Brain pericyte (primary cell): ENCODE results near the gene SEBOX.

Experiments used
- DNase-seq: peaks from one replicate; pipeline ENCODE4 v3.0.0-alpha.2; 2012; ENCODE audit warnings: low read depth, low spot score

Gene SEBOX

DNA sequence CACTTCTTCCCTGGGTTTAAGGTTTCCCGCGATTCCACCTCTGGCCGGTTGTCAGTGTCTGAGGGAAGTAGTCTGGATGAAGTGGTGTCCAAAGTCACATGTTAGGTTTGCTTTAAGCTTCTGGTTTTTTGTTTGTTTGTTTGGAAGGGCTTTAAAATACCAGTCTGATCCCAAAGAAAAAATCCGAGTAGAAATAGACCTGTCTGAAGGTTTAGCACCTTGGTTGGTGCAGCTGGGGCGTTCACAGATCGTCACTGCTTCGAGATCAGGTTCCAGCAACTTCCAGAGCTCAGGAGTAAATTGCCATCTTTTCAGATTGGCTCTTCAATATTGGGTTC lies 45.4 kb downstream of the SEBOX start:
- DNase-seq = no peak

DNA sequence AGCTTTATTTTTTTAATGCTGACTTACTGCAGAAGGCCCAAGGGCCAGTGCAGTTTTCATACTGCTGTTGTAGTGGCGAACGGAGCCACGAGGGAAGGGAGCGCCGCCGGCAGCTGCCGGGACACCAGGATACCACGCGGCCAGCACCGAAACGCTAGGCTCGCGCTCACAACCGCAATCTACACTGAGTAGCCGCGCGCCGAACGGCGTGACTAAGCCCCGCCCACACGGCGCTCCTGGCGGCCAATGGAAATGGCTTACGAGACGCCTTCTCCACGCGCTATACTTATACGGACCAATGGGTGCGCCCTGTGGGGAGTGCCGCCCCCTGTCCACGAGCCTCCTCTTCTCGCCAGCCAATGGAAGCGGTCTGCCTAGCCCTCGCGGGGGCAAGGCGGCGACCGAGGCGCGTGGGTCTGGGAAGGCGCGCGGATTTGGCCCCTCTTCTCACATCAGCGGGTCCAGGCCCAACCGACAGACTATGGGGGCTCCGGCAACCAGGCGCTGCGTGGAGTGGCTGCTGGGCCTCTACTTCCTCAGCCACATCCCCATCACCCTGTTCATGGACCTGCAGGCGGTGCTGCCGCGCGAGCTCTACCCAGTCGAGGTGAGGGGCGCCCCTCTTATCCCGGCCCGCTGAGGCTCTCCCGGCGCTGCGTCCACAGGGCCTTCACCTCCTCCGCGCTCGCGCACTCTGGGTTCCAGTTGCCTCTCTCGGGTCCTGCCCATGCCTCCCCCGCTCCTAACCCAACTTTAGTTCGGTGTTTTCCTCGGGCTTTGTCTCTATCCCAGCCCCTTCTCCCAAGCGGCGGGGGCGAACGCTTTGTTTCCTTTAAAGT lies 46.0 kb downstream of the SEBOX start, which contains the start of gene TMEM97:
Gene TMEM97 (plus strand): TSS at position 442 of the 839 bp plus-strand sequence. CDS start 40 bp downstream, at position 482.
- DNase-seq = peak; percentile 92

DNA sequence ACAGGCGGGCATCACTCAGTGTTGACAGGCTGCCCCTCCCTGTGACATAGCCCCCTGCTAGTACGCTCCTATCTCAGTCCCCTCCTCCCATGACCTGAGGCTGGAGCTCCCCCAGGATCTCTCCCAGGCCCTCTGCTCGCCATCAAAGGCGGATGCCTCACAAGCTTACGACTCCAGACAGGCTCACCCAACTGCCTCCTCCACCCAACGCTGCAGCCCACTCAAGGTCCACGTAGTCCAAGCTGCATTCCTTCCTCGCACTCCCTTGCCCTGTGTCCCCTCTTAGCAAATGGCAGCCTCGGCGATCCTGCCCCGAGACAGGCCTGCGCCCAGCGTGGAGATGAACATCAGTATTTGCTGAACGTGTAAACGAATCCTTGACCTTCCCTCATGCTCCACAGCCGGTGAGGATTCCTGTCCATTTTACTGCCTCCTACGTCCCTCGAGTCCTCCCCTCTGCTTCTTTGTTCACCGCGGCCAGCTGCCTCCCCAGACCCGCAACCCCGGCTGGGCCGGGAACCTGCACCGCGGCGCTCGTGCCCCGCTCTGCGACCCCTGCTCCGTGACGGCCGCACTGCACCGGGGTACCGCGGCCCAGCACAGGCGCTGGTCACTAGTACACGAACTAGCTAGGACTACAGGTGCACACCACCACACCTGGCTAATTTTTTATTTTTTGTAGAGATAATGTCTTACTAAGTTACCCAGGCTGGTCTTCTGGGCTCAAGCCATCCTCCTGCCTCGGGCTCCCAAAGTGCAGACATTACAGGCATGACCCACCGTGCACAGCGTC lies 46.8 kb downstream of the SEBOX start:
- DNase-seq = no peak

DNA sequence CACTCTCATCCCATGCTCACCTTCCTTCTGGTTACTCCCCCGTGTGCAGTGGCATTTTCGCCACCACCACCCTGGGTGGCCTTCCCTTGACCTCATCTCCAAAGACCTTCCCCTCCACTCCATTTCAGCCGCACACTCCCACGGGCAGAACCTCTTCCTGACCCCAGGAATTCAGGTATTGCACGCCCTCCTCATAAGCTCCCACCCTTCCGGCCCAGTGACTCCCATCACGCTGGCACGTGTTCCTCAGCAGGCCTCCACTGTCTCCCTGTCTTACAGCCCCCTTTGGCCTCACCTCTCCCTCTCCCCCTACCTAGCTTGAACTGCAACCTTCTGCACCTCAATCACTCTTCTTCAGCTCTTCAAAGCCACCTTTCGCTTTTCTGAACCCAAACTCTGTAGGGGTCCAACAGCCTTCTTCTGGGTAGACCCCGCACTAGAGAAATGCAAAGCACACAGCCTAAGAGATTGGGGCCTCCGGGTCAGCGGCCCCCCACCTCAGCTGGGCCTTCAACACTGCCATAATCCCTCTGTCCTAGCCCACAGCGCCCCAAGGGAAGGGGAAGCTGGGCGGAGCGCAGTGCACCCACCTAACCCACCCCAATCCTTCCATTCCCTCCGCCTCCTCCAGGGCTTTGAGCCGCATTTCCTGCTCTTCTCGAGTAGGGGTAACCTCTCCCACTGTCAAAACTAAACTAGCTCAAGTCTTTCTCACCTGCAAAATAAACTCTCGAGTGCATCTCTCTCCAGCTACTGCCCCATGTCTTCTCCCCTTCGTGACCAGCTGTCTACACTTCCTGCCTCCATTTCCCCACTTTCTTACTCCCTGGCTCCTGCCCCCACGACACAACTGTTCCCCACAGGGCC lies 47.7 kb downstream of the SEBOX start:
- DNase-seq = no peak

DNA sequence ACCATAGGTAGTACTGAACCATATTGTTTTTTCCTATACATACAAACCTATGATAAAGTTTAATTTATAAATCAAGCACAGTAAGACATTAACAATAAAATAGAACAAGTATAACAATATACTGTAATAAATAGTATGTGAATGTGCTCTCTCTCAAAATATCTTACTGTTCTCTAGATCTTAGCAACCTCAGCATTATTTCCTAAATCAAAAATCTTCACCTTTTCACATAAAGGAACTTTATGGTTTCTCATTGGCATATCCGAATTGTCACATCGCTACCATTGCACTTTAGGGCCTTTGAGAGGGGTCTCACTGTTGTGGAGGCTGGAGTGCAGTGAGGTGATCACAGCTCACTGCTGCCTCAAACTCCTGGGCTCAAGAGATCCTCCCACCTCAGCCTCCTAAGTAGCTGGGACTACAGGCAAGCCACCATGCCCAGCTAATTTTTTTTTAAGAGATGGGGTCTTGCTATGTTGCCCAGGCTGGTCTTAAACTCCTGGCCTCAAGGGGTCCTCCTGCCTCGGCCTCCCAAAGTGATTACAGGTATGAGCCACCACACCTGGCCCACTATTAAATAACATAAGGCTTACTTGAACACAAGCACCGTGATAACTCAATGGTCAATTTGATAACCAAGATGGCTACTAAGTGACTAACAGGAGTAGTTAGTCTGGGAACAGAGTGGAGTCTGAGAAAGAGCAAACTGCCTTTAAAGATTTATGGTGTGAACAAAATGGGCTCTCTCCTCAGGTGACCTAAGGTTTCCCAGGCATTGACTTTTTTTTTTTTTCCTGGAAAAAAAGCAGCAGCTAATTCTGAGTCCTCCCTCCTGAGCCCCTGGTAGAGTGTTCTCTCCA lies 48.9 kb downstream of the SEBOX start:
- no peak for DNase-seq

DNA sequence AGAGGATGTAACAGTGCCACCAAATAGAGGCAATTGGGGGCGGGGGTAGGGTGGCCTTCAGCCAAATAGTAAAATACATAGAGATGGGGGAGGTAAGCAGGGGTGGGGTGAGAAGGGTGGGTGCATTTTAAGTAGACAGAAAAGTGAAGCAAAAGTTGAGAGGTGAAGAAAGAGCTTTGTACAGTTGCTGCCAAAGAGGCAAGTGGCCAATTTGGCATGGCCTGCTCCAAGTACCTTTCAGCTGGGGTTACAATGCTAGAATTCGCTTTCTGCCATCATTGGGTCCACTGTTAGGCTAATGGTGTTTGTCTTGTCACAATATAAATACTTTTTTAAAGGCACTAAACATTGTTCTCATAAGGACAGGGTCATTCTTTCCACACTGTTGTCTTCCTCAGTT lies 51.2 kb downstream of the SEBOX start:
- no peak for DNase-seq
